T-helper 2 cell treated with Interferon-gamma antibody and Interleukin-4, amounts not matched to agents 5 μg/mL and 100 μg/mL, for 36 hours (primary cell): ENCODE measurements around the gene RAD51B.
"Not testable (repeated sequence)": the region's sequence is repeated elsewhere in the genome, so short reads cannot be mapped to it uniquely, and the experiment has no call there.

Experiments
- DNase-seq: peaks from one replicate; pipeline ENCODE4 v3.0.0; 2021; ENCODE audit warnings: low spot score
- H3K27ac Mint-ChIP-seq: one replicate; pipeline ENCODE4 v1.8.0; 2021; ENCODE audit warnings: mild to moderate bottlenecking, mixed read lengths
- H3K27me3 Mint-ChIP-seq: one replicate; pipeline ENCODE4 v1.8.0; 2021; ENCODE audit warnings: low read depth, mixed read lengths
- H3K36me3 Mint-ChIP-seq: one replicate; pipeline ENCODE4 v1.8.0; 2021; ENCODE audit warnings: low read depth, mixed read lengths
- H3K4me1 Mint-ChIP-seq: one replicate; pipeline ENCODE4 v1.8.0; 2021; ENCODE audit warnings: low read depth, mixed read lengths
- H3K4me3 Mint-ChIP-seq: one replicate; pipeline ENCODE4 v1.8.0; 2022; ENCODE audit warnings: mild to moderate bottlenecking, moderate library complexity, mixed read lengths
- H3K9me3 Mint-ChIP-seq: one replicate; pipeline ENCODE4 v1.8.0; 2021; ENCODE audit warnings: mixed read lengths

The RAD51B gene

DNA sequence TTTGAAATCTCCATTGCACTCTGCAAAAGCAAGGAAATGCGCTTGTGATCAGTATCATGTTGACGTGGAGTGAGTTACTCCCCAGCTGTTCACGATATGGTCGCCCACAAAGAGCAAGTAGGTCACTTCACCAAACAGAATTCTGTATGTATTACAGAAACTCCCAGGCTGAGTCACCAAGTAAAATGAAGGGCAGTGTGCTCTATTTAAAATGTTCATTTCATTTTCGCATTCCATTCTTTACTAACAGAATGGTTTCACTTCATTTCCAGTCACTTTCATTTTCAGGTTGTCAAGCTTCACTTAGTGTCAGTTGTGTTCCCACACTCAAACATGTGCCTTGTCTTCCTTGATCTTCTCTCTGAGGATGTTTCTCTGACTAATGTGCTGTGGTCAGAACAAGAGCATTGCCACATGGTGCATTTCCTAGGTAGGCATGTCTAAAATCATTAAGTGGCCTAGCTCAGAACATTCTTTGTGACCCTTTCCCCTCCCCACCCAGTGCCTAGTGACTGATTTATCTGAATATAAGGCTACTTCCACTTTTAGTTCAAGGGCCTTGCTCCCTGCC is 391.2 kb downstream of the RAD51B start:
- peak; percentile 75 for DNase-seq
- Mint-ChIP-seq H3K4me3 (peak overlapping the region; percentile 81), H3K36me3 (no peaks in the 10 kb centered on the region), H3K9me3 (no peaks in the 10 kb centered on the region), H3K27ac (peak overlapping the region; percentile 87), H3K27me3 (no peaks in the 10 kb centered on the region), H3K4me1 (peaks cover 32% of the 10 kb centered on the region)

GRCh38 chr14:68211421-68211820 is 391.8 kb downstream of the RAD51B start:
- Mint-ChIP-seq H3K27me3 (no peaks in the 10 kb centered on the region), H3K9me3 (no peaks in the 10 kb centered on the region), H3K36me3 (no peaks in the 10 kb centered on the region), H3K4me1 (peaks cover 32% of the 10 kb centered on the region), H3K4me3 (no peak overlapping the region), H3K27ac (peak overlapping the region; percentile 87)
- DNase-seq, result no peak

DNA sequence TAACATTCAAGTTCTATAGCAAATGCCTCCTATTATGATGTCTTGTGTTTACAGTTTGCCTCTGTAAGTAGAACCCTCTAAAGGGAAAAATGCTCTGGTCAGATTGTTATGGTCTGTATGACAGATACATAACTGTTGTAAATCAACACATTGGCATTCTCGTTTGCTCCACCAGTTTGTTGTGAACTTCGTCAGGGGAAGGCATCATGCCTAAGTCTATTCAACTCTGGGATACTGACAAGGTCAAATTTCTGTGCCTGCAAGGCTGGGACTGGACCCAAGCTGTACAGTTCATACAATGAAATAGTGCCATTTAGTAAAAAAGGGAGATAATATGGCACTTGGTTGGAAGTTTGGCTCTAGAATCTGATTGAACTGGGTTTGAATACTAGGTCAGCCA is 392.3 kb downstream of the RAD51B start:
- Mint-ChIP-seq H3K9me3 (no peaks in the 10 kb centered on the region), H3K27ac (no peak overlapping the region), H3K36me3 (no peaks in the 10 kb centered on the region), H3K4me3 (no peak overlapping the region), H3K27me3 (no peaks in the 10 kb centered on the region), H3K4me1 (peaks cover 32% of the 10 kb centered on the region)
- no peak for DNase-seq

DNA sequence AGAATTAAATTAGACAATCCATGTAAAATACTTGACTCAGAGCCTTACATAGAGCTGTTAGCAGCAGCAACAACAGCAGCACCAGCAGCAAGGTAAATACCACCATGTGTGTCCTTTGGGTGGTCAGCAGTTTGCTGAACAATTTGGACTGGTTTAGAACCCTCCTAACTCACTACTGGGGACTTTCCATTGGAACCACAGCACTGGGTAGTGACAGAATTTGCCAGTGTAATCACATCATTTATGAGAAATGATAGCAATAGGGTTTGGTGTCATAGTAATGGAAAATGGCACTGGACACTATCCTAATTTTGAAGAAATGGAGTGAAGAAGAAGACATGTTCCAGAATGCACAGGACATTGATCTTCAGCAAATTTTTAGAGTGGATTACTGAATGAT is 392.8 kb downstream of the RAD51B start:
- no peaks in the 10 kb centered on the region for H3K27me3 Mint-ChIP-seq
- DNase-seq, result no peak
- H3K4me1 Mint-ChIP-seq, result peaks cover 32% of the 10 kb centered on the region
- no peaks in the 10 kb centered on the region for H3K36me3 Mint-ChIP-seq
- H3K27ac Mint-ChIP-seq, result no peak overlapping the region
- no peak overlapping the region for H3K4me3 Mint-ChIP-seq
- no peaks in the 10 kb centered on the region for H3K9me3 Mint-ChIP-seq

DNA sequence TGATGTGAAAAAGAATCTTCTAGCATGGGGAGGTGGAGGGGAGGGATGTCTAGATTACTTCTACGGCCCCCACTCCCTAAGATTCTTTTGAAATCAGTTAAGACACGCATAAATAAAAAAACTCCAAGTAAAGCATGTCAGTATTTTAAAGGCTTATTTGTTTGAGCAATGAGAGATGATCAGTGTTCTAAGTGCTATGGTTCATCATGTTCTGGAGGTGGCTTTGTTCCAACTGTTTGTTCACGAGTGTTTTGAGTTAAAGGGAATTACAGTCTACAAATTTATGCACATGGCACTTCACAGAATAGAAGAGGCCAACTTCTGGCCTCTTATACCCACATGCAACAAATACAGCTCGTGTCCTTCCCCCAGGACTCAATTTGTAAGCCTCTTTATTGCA is 394.9 kb downstream of the RAD51B start:
- Mint-ChIP-seq H3K4me1 (peaks cover 19% of the 10 kb centered on the region), H3K9me3 (no peaks in the 10 kb centered on the region), H3K36me3 (no peaks in the 10 kb centered on the region), H3K4me3 (no peak overlapping the region), H3K27me3 (no peaks in the 10 kb centered on the region), H3K27ac (no peak overlapping the region)
- DNase-seq, result no peak

GRCh38 chr14:68215629-68216028 is 396.1 kb downstream of the RAD51B start:
- Mint-ChIP-seq H3K27ac (no peak overlapping the region), H3K4me3 (no peak overlapping the region), H3K36me3 (no peaks in the 10 kb centered on the region), H3K9me3 (no peaks in the 10 kb centered on the region), H3K27me3 (no peaks in the 10 kb centered on the region), H3K4me1 (peaks cover 13% of the 10 kb centered on the region)
- no peak for DNase-seq

DNA sequence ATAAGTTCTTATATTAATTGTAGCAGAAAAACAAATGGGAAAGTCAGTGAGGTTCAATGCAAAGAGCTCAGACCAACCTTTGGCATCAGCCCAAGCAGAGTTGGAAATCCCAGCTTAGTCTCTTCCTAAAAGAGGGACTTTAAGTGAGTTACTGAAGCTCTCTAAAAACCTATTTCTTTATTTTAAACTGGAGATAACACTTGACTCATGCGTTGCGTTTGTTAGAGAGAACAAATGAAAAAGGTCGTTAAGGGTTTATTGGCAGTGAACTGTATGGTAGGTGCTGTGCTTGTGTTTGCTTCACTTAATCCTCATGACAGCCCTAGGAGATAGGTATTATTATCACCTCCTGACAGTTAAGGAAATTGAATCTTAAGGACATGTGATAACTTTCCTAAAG is 396.5 kb downstream of the RAD51B start:
- Mint-ChIP-seq H3K27me3 (no peaks in the 10 kb centered on the region), H3K9me3 (no peaks in the 10 kb centered on the region), H3K4me3 (no peak overlapping the region), H3K36me3 (no peaks in the 10 kb centered on the region), H3K4me1 (peaks cover 10% of the 10 kb centered on the region), H3K27ac (no peak overlapping the region)
- no peak for DNase-seq

DNA sequence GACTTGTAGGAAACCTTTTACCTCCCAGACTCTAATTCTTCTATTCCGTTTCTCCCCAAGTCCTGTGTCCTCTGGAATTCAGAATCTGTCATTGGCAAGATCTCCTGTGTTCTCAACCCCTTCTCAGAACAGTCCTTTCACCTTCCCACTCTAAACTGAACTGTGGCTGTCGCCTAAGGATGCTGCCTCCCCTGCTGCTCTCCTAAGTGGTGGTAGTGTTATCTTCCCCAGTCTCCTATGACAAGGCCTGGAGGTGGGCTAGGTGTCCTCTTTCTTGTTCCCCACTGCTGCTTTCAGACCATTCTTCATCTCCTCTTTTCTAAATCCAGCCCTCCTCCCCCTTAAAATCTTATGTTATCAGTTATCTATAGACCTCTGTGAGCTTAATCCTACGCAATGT is 397.4 kb downstream of the RAD51B start:
- no peaks in the 10 kb centered on the region for H3K27me3 Mint-ChIP-seq
- no peaks in the 10 kb centered on the region for H3K9me3 Mint-ChIP-seq
- peaks cover 9% of the 10 kb centered on the region for H3K4me1 Mint-ChIP-seq
- no peak overlapping the region for H3K27ac Mint-ChIP-seq
- no peak overlapping the region for H3K4me3 Mint-ChIP-seq
- DNase-seq, result no peak
- H3K36me3 Mint-ChIP-seq, result no peaks in the 10 kb centered on the region

GRCh38 chr14:68217791-68218340 is 398.3 kb downstream of the RAD51B start:
- H3K9me3 Mint-ChIP-seq, result no peaks in the 10 kb centered on the region
- DNase-seq, result no peak
- H3K4me1 Mint-ChIP-seq, result peaks cover 7% of the 10 kb centered on the region
- no peaks in the 10 kb centered on the region for H3K27me3 Mint-ChIP-seq
- H3K27ac Mint-ChIP-seq, result no peak overlapping the region
- H3K36me3 Mint-ChIP-seq, result no peaks in the 10 kb centered on the region
- H3K4me3 Mint-ChIP-seq, result no peak overlapping the region

GRCh38 chr14:68219407-68219806 is 399.8 kb downstream of the RAD51B start:
- Mint-ChIP-seq H3K27ac (no peak overlapping the region), H3K27me3 (no peaks in the 10 kb centered on the region)

DNA sequence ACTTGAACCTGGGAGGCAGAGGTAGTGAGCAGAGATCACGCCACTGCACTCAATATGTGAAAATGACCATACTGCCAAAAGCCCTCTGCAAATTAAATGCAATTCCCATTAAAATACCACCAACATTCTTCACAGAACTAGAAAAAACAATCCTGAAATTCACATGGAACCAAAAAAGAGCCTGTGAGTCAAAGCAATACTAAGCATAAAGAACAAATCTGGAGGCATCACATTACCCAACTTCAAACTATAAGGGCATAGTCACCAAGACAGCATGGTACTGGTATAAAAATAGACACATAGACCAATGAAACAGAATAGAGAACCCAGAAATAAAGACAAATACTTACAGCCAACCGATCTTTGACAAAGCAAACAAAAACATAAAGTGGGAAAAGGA is 401.5 kb downstream of the RAD51B start:
- not testable (repeated sequence) for H3K36me3 Mint-ChIP-seq, H3K9me3 Mint-ChIP-seq, H3K4me1 Mint-ChIP-seq

More at GRCh38 chr14:68219407-68219806, 399.8 kb downstream of the RAD51B start:
- no peak for DNase-seq
- no peaks in the 10 kb centered on the region for H3K36me3 Mint-ChIP-seq
- H3K4me1 Mint-ChIP-seq, result peaks cover 8% of the 10 kb centered on the region
- H3K9me3 Mint-ChIP-seq, result no peaks in the 10 kb centered on the region
- H3K4me3 Mint-ChIP-seq, result no peak overlapping the region

DNA sequence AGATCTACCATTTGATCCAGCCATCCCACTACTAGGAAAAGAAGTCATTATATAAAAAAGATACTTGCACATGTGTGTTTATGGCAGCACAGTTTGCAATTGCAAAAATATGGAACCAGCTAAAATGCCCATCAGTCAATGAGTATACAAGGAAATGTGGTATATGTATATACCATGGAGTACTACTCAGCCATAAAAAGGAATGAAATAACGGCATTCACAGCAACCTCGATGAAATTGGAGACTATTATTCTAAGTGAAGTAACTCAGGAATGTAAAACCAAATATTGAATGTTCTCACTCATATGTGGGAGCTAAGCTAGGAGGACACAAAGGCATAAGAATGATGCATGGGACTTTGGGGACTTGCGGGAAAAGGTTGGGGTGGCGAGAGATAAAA is 402.6 kb downstream of the RAD51B start:
- peaks cover 8% of the 10 kb centered on the region for H3K4me1 Mint-ChIP-seq
- no peak overlapping the region for H3K4me3 Mint-ChIP-seq
- DNase-seq, result no peak
- no peaks in the 10 kb centered on the region for H3K9me3 Mint-ChIP-seq
- H3K27ac Mint-ChIP-seq, result no peak overlapping the region
- H3K36me3 Mint-ChIP-seq, result no peaks in the 10 kb centered on the region
- no peaks in the 10 kb centered on the region for H3K27me3 Mint-ChIP-seq

More for the DNA sequence above, 401.5 kb downstream of the RAD51B start:
- not testable (repeated sequence) for H3K27ac Mint-ChIP-seq, H3K4me3 Mint-ChIP-seq, DNase-seq, H3K27me3 Mint-ChIP-seq

DNA sequence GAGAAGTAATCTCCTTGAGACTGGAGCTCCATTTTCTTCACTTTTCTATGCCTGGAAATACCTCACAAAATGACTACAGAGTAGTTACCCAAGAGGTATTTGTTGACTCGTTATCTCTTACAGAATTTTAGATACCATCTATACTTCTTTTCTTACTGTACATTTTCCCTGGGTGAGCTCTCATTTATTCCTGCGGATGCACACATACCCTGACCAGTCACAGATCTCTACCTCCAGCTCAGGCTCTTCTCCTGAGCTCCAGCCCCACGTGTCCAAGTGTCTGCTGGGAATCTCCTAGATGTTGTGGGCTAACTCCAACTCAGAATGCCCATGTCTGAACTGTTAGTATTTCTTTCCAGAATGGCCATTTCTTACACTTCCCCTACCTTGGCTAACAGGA is 403.1 kb downstream of the RAD51B start:
- no peak overlapping the region for H3K27ac Mint-ChIP-seq

DNA sequence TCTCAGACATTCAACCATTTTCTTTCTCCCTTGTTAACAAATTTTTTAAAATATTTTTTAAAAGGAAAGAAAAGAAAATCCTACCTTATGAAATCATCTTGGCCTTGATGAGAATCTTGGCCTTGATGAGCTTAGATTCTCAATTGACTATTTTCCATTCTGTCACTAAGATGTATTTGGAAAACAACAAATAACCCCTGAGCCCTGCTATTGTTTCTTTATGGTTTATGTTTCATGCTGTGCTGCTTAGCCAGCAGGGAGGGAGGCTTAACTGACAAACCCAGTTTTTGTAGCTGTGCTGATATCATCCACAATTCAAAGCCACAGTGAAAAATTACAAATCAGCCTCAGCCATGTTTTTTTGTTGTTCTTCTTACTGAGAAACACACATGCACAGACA is 404.1 kb downstream of the RAD51B start:
- H3K27ac Mint-ChIP-seq, result no peak overlapping the region
- no peaks in the 10 kb centered on the region for H3K27me3 Mint-ChIP-seq
- no peak overlapping the region for H3K4me3 Mint-ChIP-seq
- H3K36me3 Mint-ChIP-seq, result no peaks in the 10 kb centered on the region
- peaks cover 8% of the 10 kb centered on the region for H3K4me1 Mint-ChIP-seq
- H3K9me3 Mint-ChIP-seq, result no peaks in the 10 kb centered on the region
- no peak for DNase-seq

More for the DNA sequence above, 403.1 kb downstream of the RAD51B start:
- Mint-ChIP-seq H3K4me1 (peaks cover 8% of the 10 kb centered on the region), H3K36me3 (no peaks in the 10 kb centered on the region), H3K27me3 (no peaks in the 10 kb centered on the region), H3K4me3 (no peak overlapping the region), H3K9me3 (no peaks in the 10 kb centered on the region)
- DNase-seq, result no peak

- H3K27me3 Mint-ChIP-seq, result no peaks in the 10 kb centered on the region
Observed at GRCh38 chr14:68225321-68225720, 405.7 kb downstream of the RAD51B start.

More at GRCh38 chr14:68225321-68225720, 405.7 kb downstream of the RAD51B start:
- Mint-ChIP-seq H3K4me1 (peaks cover 11% of the 10 kb centered on the region), H3K27ac (no peak overlapping the region), H3K9me3 (no peaks in the 10 kb centered on the region), H3K36me3 (no peaks in the 10 kb centered on the region), H3K4me3 (no peak overlapping the region)
- DNase-seq, result no peak
